Bone marrow (tissue), 2 donors: ENCODE measurements around the gene CIAPIN1.
A peak's percentile ranks its signal among the peaks of the same experiment; 100 is the strongest.

Experiments used
- DNase-seq, 2 donors: peaks; one replicate each; lab custom pipeline; 2025; lab: John Stamatoyannopoulos, UW

Gene CIAPIN1

DNA sequence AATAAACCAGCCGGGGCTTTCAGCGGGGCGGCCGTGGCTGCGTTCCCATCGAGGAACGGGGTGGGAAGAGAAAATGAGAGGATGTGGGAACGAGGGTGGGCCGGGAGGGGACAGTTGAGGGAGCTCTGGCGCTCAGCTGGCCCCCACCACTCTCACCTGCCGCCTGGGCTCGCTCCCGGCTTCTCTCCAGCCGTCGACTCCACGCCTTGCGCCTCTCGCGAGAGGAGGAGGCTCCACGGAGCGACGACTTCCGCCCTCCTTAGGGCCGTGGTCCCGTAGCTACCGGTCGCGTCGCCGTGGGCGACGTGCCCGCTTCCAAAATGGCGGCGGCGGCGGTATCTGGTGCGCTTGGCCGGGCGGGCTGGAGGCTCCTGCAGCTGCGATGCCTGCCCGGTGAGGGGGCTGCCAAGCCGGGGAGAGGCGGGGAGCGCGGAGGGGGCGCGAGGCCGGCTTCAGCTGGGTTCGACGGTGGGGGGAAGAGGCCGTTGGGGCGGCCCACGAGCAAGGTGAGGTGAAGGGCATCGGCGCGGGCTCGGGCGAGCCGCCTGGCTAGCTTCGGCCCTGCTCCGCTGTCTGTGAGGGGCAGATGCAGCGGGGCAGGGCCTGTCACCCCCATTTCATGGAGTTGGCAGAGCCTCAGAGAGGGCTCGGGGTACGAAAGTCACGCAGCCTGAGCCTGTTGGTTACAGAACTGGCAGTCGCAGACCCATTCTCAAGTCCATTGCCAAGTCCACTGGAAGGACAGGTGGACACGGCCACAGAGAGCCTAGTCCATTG, at the start of gene CIAPIN1, which contains the start of gene COQ9:
TSS of gene CIAPIN1 (minus strand) at position 200 of the 777 bp plus-strand sequence. CDS start 6,457 bp downstream, outside the sequence.
TSS of gene COQ9 (plus strand) at position 294 of the 777 bp plus-strand sequence. CDS start at position 321, 27 bp downstream.
- peak; percentile 66 to 70 for DNase-seq

DNA sequence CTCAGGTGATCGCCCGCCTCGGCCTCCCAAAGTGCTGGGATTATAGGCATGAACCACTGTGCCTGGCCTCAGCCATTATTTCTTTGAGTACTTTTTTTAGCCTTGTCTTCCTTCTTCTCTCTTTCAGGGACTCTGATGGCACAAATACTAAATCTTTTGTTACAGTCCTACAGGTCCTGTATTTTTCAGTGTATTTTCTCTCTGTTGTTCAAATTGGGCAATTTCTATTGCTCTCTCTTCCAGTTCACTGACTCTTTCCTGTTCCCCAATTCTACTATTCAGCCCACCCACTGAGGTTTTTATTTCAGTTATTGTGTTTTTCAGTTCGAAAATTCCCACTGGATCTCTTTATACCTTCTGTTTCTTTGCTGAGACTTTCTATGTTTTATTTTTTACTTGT, 46.6 kb upstream of the CIAPIN1 start:
- DNase-seq: no peak

DNA sequence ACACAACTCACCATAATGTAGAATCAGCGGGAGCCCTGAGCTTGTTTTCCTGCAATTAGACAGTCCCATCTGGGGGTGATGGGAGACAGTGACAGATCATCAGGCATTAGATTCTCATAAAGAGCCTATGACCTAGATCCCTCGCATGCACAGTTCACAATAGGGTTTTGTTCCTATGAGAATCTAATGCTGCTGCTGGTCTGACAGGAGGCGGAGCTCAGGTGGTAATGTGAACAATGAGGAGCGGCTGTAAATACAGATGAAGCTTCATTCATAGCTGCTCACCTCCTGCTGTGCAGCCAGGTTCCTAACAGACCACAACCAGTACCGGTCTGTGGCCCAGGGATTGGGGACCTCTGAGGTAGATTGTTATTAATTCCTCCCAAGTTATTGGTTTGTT, 42.0 kb upstream of the CIAPIN1 start:
- DNase-seq: no peak

DNA sequence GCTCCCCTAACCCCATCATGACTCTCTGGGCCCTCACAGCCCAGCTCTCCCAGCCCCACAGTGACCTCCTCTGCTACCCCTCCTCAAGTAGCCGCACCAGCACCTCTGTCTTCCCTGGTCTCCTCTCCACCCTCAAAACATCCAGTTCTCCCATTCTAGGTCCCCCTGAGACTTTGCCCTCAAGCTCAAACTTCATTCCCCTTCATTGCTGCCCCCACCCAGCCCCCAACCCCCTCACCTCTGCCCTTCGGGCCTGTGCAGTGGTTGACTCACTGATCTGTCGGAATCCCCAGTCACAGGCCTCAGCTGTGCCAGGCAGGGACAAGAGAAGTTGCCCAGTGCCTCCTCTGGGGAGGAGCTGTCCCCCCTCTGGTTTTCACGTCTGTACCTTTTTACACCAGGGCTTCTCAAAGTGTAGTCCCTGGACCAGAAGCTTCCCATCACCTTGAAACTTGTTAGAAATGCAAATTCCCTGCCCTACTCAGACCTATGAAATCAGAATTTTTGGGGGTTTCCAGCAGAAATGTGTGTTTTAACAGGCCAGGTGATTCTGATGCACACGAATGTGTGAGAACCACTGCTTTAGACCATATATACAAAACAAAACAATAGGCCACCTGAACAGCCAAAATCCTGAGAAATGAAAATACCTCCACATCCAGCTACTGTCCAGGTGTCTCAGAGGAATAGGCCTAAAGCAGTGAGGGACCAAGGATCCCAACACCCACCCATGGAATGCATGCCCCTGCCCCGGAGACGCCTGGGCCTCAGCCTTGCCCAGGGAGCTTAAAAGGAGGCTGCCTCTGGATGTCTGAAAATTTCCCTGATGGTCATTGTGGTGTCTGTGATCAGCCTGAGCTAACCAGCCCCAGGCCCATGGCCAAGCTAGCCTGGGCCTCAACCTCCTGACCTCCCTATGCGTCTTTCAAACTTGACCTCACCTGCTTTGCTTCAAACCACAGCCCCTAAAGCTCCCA, 40.0 kb upstream of the CIAPIN1 start:
- no peak for DNase-seq

DNA sequence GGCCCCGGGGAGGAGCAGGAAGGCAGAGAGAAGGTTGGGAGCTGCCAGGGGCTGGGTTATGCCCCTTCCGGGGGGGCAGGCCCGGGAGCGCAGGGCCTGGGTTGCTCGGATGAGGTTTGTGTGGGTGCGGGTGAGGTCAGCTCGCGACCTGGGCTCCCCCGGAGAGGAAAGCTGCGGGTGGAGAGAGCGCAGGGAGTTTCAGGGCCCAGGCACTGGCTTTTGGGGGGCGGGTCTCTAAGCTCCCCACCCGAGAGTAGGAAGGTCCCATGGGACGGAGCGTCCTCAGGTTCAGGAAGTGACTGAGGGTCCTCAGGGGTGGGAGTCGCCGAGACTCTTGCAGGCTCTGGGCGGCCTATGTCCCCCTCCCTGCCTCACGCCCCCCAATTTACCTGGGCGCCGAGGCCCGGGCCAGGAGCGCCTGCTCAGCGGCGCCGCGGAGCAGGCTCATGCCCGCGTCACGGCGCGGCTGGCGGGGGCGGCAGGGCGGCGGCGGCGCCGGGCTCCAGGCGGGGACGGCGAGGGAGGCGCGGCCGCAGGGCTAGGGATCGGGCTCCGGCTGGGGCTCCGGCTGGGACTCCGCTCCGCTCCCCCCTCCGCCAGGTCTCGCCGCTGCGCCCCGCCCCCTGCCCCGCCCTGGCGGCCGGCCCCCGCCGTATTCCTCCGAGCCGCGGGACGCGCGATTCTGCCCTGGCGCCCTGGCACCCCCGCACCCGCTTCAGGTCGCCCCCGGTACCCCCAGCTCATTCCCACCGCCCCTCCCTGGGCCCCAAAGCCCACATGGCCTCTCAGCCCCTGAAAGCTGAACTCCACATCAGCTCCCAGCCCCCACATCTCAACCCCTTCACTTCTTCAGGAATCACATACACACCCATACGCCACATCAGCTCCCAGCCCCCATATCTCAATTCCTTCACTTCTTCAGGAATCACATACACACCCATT, 39.0 kb upstream of the CIAPIN1 start, which contains the start of gene DOK4:
TSS of gene DOK4 (minus strand) at position 578 of the 942 bp plus-strand sequence. CDS start 6,986 bp downstream, outside the sequence.
- DNase-seq: peak; percentile 6 to 34

DNA sequence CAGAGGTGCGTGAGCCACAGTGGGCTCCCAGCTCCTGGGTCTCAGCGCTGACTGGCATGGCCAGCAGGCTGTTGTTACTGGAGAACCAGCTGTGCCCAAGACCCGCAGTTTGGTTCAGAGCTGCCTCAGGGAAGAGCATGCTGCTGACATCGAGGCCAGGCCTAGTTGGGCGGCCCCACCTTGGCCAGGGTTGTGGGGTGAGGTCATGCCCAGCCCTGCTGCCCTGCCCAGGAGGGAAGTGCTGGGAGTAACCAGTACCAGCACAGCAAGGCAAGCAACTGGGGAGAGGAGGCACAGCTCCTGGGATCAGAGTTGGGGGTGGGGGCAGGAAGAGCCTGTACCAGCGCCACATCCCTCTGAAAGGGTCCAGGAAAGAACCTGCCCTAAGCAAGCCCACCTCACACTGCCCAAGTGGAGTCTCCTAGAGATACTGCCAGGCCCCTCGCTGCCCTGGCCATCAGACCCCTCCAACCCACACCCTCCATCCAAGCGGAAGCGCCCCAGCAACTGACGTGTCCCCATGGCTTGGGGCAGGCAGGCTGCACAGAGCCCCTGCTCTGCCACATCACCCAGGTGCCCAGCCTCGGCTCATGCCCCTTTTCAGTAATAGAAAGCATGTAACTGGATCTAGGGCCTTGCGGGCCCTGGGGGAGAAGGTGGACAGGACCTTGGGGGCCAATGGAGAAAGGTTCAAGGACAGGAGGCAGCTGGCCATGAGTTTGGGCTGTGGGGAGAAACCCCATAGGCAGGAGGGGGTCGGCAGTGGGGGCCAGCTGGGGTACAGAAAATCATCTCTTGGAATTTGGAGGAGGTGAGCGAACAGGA, 38.1 kb upstream of the CIAPIN1 start:
- no peak for DNase-seq

DNA sequence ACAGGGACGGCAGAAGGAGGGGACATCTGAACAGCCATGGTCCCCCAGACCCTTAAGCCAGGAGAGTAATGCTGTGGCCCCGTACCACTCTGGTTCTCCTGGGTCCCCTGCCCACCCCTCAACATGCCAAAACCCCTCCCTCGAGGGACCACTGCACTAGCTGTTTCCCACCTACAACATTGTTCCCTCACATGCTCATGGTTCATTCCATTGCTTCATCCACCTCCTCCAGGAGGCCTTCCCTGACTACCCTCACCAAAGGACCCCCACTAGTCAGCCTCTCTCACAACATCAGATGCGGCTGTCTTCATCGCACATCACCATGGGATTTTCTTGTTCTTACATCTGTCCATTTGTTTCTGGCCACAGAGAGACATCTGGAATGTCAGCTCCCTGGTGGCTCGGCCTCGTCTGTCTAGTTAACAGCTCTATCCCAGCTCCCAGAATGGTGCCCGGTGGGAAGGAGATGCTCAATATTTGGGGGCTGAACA, 37.4 kb upstream of the CIAPIN1 start:
- DNase-seq: no peak

DNA sequence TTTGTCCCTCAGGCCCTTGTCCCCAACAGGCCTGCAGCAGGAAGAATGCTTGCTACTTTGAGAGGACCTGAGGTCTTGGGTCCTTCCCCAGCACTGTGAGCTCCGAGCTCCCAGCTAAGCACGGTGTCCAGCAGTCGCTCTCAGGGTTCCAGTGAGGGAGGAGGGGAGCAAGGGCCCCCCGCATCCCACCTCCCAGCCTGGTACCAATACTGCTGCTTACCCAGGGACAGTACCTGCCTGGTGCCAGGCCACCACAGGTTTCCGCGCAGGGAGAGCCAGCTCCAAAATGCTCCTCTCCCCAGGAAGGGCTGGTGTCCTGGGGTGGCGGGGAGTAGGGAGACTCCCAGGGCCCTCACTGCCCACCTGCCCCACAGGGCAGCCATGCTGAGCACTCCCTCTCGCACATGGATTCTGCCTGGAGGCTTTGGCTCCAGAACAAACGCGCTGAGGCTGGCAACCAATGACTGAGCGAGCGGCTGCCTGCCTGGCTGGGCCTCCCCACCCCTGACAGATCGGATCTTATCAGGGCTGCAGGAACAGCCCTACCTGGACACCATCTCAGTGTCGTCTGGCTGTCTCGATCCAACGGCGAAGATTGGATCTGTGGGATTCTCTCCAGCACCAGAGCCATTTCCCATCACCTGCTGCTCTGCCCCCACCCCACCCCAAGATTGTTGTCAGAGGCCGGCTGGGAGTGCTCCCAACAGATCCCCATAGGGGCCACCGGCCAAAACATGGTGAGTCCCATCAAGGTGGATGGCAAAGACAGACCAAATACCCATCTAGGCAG, 36.7 kb upstream of the CIAPIN1 start:
- DNase-seq: no peak

DNA sequence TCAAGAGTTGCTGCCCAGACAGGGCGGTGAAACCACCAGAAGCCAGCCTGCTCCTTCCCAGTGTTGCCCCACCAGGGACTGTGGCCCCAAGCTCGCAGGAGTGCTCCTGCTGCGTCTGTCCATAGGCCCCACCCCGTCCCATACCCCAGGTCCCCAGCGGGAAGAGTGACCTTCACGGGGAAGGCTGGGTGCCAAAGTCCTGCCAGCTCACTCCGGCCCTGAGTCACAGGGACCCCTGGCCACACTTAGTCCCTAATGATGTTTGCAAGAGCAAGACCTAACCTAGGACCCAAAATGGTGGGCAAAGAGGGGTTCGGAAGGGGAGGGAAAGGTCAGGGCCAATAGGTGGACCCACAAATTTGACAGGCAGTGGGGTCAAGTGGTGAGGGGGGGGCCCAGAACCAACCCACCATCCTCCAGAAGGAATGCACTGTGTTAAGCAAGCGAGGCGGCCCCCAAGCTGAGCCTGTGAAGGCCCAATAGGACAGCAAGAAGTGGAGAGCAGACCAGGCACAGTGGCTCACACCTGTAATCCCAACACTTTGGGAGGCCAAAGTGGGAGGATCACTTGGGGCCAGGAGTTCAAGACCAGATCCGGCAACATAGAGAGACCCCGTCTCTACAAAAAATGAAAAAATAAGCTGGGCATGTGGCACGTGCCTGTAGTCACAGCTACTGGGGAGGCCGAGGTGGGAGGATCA, 35.8 kb upstream of the CIAPIN1 start:
- DNase-seq: no peak

DNA sequence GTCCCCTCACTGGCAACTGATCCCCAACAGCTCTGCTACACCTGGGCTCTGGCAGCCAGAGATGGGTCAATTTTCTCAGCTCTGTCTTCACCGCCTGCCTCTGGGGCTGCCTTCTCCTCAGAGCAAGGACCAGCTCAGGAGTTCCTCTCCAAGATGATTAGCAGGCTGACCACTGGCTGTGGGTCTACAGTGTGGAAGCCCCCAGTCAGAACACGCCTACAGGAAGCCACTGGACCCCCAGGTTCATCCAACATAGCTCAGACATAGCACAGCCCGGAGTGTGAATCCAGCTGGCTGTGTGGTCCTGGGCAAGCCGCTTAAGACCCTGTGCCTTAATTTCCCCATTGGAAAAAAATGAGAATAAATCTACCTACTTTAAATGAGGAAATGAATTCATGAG, 34.2 kb upstream of the CIAPIN1 start:
- DNase-seq: no peak

DNA sequence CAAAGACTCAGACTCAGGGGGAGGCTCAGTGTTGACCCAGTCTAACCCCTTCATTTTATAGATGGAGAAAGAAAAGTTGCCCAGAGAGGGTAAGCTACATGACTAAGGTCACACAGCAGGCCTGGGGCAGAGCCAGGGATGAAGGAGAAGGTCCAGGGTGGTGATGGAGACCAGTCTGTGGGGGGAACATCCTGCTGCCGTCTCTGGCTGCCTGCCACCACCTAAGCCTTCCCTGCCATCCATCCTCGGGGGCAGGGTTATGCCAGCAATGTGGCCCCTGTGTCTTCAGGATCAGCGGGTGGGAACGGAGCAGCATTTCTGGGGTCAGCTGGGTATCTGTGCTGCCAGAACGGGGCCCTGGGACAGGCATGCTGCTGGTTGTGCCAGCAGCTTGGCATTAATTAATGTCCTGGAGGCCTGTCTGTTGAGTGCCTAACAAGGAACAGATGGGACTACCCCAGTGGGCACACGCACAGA, 33.6 kb upstream of the CIAPIN1 start:
- no peak for DNase-seq

DNA sequence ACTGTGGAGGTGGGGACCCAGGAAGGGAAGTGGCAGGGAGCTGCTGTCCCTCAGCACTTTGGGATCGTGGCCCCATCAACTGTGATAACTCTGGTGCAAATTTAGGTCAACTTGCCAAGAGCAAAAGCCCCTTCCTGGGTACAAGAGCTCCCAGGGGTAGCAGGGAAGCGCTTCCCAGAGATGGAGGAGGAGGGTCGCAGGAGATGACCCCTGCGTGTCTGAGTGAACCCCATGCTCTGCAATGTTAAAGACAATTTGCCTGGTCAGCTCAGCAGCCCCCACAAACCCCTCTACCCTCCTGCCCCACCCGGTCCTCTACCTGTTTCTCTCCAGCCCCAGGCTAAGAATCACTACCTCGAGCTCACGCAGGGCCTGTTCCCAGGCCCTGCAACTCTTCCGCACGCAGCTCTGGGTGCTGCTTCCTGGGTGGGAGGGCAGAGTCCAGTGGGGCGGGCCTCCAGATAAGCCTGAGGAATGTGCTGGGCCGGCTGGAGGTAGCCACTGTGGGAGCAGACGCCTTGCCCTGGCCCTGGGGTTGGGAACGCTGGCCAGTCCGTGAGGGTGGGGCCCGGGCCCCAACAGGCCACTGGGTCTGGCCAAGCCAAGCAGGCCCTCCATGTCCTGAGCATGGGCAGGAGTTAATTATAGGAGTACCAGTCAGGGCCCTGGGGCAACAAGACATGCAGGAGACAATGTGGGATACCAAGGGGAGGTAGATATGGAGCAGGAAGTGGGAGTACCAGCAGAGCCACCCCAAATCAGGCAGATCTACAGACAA, 33.0 kb upstream of the CIAPIN1 start:
- DNase-seq: no peak

DNA sequence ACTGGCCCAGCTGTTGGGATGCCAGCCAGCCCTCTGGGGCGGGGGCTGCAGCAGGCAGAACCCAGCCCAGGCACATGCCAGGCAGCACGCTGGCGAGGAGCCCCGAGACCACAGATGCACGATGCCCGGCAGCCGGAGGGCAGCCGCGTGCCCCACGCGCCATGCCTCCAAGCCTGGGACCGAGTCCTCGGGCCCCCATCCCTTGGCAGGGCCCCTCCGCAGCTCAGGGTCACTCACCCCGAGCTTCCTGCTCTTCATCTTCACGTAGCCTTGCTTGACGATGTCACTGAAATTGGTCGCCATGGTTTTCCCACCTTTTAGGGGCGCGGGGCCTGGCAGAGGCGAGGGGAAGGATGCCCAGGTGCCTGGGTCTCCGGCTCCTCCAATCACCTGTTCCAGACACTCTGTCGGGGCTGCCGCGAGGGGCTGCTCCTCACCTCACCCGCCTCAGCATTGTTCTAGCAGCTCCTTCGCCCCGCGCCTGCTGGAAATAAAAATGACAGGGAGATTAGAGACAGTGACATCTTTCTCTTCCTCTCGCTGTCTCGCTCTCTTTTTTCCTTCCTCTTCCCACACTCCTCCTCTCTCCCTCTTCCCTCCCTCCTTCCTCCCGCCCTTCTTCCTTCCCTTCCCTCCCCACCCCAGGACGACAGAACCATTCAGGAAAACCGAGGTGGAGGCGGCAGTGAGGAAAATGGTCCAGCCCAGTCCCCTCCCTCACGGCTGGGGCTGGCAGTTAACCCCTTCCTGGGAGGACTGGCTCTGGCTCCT, 32.2 kb upstream of the CIAPIN1 start:
- DNase-seq: no peak

DNA sequence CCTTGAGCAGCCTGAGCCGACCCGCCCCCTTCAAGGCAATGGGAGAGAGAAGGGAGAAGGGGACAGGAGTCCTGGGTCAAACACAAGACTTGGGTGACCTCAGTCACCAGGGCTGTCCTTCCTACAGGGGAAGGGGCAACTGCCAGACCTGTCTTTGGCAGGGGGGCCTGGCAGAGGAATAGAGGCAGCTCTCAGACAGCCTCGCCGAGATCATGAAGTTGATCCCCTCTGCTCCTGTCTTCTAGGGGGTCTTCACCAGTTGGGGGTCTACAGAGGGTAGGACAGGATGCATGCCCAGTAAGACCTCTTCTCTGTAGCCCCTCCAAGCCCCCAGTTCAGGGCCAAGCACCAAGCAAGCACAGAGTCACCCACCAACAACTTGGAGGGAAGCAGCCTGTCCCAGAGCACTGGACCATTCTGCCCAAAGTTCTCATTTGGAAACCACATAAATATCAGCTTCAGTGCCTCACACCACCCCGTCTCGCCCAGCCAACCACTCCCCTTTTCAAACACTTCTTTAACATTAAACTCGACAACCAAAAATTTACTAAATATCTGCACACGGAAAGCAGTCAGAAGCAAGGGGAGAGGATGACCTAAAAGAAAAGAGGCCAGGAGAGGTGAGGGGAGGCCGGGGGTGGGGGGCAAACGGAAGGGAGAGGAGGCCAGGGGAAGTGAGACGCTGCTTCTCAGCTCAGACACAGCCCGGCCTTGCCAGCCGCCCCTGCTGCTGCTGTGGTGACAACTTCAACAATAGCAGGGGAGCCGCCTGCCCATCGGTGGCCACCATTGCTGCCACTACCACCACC, 31.4 kb upstream of the CIAPIN1 start:
- DNase-seq: no peak

DNA sequence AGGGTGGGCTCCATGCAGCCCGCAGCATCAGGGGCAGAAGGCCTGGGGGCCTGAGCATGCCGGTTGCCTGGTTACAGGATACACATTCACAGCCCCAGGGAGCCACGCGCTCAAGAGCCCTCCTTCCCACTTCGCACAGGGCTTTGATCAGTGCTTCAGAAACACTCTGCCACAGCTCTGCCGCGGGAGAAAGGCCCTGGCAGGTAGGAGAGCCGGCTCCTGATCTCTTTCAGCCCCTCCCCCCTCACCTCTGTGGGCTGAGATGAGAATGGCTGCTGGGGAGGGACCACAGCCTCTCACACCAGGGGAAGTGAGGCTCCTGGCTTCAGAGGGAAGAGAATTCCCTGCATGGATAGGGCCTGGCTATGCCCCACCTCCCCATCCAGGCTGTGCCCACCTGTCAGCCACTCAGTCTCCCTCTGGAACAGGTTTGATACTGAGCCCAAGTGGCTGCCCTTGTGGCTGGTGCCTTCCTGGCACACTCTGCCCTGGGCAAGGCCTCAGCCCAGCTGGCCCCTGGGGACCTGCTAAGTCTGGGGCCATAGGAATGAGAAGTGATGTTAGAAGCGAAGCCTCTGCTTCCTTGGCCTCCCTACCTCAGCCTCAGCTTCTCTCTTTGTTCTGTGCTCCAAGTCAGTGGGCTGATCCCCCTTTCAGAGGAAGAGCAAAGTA, 30.5 kb upstream of the CIAPIN1 start:
- no peak for DNase-seq
